NT2/D1 (cell line): ENCODE measurements around the gene ASPSCR1.

Experiments
- YY1 ChIP-seq: IDR thresholded peaks from 2 replicates; pipeline ENCODE4 v1.6.1; 2011; ENCODE audit not compliant: insufficient read length, insufficient read depth
- ZNF274 ChIP-seq: IDR thresholded peaks from 2 replicates; pipeline ENCODE4 v1.6.1; 2011; ENCODE audit warnings: mild to moderate bottlenecking, low read depth, low read length

GRCh38 chr17:82009413-82009812, 32.0 kb downstream of the ASPSCR1 start:
- TF ChIP-seq ZNF274 (no peak), YY1 (no peak)
